SIG-M5 (cell line): ENCODE data around the gene FBH1.
"Not testable (repeated sequence)": the region's sequence is repeated elsewhere in the genome, so short reads cannot be mapped to it uniquely, and the experiment has no call there.

ENCODE experiments used
- DNase-seq: peaks from one replicate; lab custom pipeline; 2025; lab: John Stamatoyannopoulos, UW

The FBH1 gene

GRCh38 chr10:5942001-5942400 is 52.0 kb downstream of the FBH1 start:
- no peak for DNase-seq

GRCh38 chr10:5942474-5942873 is 52.4 kb downstream of the FBH1 start:
- DNase-seq: no peak

GRCh38 chr10:5943536-5943935 is 53.5 kb downstream of the FBH1 start:
- DNase-seq: no peak

- DNase-seq: no peak
Observed at GRCh38 chr10:5944389-5945189, 54.5 kb downstream of the FBH1 start.

- no peak for DNase-seq
Observed at GRCh38 chr10:5945190-5945509, 55.1 kb downstream of the FBH1 start.

- DNase-seq: no peak
Observed at GRCh38 chr10:5945561-5946418, 55.7 kb downstream of the FBH1 start.

- DNase-seq: not testable (repeated sequence)
Observed at GRCh38 chr10:5946419-5946775, 56.4 kb downstream of the FBH1 start.

GRCh38 chr10:5946786-5947185 is 56.7 kb downstream of the FBH1 start:
- no peak for DNase-seq

GRCh38 chr10:5947471-5948207 is 57.6 kb downstream of the FBH1 start:
- DNase-seq: no peak

- no peak for DNase-seq
Observed at GRCh38 chr10:5948208-5948585, 58.2 kb downstream of the FBH1 start.

- no peak for DNase-seq
Observed at GRCh38 chr10:5949009-5949759, 59.1 kb downstream of the FBH1 start.

- DNase-seq: no peak
Observed at GRCh38 chr10:5951167-5951711, 61.2 kb downstream of the FBH1 start.

GRCh38 chr10:5951721-5952407 is 61.8 kb downstream of the FBH1 start:
- DNase-seq: no peak

GRCh38 chr10:5952731-5953385 is 62.8 kb downstream of the FBH1 start:
- no peak for DNase-seq

- no peak for DNase-seq
Observed at GRCh38 chr10:5953676-5954075, 63.6 kb downstream of the FBH1 start.

GRCh38 chr10:5956146-5956936 is 66.3 kb downstream of the FBH1 start:
- no peak for DNase-seq

GRCh38 chr10:5958077-5958476 is 68.0 kb downstream of the FBH1 start:
- DNase-seq: no peak

- DNase-seq: no peak
Observed at GRCh38 chr10:5958675-5959074, 68.6 kb downstream of the FBH1 start.

GRCh38 chr10:5959142-5959541 is 69.1 kb downstream of the FBH1 start:
- DNase-seq: no peak

- no peak for DNase-seq
Observed at GRCh38 chr10:5959581-5960069, 69.6 kb downstream of the FBH1 start.
